GM19467 (cell line): ENCODE measurements around the gene ALOX12.
"Not testable (repeated sequence)": the region's sequence is repeated elsewhere in the genome, so short reads cannot be mapped to it uniquely, and the experiment has no call there.

Experiments
- ATAC-seq: cut with Tn5 transposase; IDR thresholded peaks from one replicate; pipeline ENCODE4 v1.9.1; 2021; ENCODE audit warnings: mild to moderate bottlenecking, moderate library complexity; ENCODE audit not compliant: unreplicated experiment

ALOX12 gene, protein sequence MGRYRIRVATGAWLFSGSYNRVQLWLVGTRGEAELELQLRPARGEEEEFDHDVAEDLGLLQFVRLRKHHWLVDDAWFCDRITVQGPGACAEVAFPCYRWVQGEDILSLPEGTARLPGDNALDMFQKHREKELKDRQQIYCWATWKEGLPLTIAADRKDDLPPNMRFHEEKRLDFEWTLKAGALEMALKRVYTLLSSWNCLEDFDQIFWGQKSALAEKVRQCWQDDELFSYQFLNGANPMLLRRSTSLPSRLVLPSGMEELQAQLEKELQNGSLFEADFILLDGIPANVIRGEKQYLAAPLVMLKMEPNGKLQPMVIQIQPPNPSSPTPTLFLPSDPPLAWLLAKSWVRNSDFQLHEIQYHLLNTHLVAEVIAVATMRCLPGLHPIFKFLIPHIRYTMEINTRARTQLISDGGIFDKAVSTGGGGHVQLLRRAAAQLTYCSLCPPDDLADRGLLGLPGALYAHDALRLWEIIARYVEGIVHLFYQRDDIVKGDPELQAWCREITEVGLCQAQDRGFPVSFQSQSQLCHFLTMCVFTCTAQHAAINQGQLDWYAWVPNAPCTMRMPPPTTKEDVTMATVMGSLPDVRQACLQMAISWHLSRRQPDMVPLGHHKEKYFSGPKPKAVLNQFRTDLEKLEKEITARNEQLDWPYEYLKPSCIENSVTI

GRCh38 chr17:6995500-6996255 is at the start of gene ALOX12:
ALOX12 (plus strand) TSS chr17:6996049; CDS start chr17:6996118, 69 bp downstream.
- no peak for ATAC-seq

DNA sequence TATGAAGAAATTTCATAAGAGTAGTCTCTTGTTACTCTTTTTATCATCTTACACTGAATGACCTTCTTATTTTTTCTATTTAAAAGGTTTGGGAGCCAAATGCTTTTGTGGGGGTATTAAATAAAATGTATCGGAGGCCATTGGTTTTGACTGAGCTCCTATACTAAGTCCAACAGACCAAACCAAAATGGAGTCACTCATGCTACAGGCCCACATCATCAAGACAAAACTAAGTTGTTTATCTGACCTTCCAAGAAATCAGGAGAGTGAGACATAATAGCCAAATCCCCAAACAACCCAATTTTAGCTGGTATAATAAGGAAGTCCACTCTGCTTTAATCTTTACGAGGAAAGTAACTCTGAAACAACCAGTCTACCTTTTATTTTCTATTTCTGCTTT is 48.1 kb upstream of the ALOX12 start:
- no peak for ATAC-seq

DNA sequence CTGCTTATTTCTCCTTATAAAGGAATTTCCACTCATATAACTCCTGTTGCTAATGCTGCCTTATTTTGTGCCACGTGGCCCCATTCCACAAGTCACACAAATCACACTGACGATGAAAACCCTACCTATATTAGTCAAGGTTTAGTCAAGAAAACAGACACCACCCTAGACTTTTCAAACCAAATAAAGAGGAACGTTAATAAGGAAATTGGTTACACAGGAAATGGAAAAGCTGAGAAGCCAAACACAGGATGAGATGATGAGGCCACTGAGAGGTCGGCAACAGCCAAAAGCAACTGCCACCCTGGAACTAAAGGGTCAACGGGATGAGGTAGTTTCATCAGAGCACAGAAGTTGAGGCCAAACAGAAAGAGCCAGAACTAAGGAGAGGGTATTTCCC is 47.3 kb upstream of the ALOX12 start:
- ATAC-seq, result no peak

GRCh38 chr17:6948976-6949375 is 46.9 kb upstream of the ALOX12 start:
- ATAC-seq, result no peak

DNA sequence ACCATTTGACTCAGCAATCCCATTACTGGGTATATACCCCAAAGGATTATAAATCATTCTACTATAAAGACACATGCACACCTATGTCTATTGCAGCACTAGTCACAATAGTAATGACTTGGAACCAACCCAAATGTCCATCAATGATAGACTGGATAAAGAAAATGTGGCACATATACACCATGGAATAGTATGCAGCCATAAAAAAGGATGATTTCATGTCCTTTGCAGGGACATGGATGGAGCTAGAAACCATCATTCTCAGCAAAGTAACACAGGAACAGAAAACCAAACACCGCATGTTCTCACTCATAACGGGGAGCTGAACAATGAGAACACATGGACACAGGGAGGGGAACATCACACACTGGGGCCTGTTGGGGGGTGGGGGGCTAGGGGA is 44.9 kb upstream of the ALOX12 start:
- not testable (repeated sequence) for ATAC-seq

GRCh38 chr17:6953689-6954088 is 42.2 kb upstream of the ALOX12 start:
- no peak for ATAC-seq

- ATAC-seq, result no peak
Observed at GRCh38 chr17:6959700-6960099, 36.1 kb upstream of the ALOX12 start.

- ATAC-seq, result no peak
Observed at GRCh38 chr17:6969323-6969726, 26.5 kb upstream of the ALOX12 start.

GRCh38 chr17:6970992-6971391 is 24.9 kb upstream of the ALOX12 start:
- no peak for ATAC-seq

GRCh38 chr17:6979440-6979839 is 16.4 kb upstream of the ALOX12 start:
- not testable (repeated sequence) for ATAC-seq

- ATAC-seq, result no peak
Observed at GRCh38 chr17:6981426-6981825, 14.4 kb upstream of the ALOX12 start.

DNA sequence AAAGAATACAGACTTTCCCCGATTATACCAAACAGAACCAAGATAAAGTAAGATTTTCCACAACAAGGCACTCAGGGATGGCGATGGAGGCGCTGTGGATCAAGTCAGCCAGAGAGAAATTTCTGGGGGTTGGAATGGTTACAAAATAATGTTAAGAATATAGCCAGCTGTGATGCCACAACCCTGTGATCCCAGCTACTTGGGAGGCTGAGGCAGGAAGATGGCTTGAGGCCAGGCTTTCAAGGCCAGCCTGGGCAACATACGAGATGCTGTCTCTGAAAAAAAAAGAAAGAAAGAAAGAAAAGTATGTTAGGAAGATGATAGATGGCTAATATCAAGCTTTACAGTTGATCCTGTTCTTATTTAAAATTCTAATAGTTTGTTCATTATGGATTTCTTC is 10.6 kb upstream of the ALOX12 start:
- ATAC-seq, result no peak

DNA sequence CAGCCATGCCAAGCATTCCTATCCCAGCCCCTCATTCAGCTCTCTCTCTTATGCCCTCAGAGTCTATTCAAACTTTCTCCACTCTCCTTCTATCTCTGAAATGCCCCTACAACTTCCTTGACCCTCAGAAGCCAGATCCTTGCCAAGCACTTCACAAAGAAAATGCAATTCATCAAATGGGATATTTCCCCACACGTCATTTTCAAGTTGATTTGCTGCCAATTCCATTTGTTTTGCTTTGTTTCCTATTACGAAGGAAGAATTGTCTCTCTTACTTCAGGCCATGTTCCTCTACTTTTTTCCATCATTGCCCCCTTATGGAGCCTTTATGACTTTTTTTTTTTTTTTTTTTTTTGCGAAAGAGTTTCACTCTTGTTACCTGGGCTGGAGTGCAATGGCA is 9.2 kb upstream of the ALOX12 start:
- no peak for ATAC-seq

GRCh38 chr17:6989779-6990178 is 6.1 kb upstream of the ALOX12 start:
- no peak for ATAC-seq

DNA sequence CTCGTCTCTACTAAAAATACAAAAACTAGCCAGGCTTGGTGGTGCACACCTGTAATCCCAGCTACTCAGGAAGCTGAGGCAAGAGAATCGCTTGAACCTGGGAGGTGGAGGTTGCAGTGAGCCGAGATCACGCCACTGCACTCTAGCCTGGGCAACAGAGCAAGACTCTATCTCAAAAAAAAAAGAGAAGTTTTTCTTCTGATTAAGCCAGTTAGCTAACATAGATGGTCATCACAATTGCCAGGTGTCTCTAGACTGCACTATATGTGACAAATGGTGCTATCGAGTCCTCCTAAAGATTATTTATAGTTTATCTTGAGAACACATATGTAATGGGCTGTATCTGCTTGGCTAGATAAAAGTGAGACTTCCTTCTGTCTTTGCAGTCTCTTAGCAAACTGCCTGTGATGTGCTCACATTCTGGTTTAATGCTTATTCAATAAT is 2.2 kb upstream of the ALOX12 start:
- not testable (repeated sequence) for ATAC-seq

- no peak for ATAC-seq
Observed at GRCh38 chr17:6994118-6994598, 1.7 kb upstream of the ALOX12 start.

GRCh38 chr17:6994666-6995256 is 1.1 kb upstream of the ALOX12 start:
- no peak for ATAC-seq

DNA sequence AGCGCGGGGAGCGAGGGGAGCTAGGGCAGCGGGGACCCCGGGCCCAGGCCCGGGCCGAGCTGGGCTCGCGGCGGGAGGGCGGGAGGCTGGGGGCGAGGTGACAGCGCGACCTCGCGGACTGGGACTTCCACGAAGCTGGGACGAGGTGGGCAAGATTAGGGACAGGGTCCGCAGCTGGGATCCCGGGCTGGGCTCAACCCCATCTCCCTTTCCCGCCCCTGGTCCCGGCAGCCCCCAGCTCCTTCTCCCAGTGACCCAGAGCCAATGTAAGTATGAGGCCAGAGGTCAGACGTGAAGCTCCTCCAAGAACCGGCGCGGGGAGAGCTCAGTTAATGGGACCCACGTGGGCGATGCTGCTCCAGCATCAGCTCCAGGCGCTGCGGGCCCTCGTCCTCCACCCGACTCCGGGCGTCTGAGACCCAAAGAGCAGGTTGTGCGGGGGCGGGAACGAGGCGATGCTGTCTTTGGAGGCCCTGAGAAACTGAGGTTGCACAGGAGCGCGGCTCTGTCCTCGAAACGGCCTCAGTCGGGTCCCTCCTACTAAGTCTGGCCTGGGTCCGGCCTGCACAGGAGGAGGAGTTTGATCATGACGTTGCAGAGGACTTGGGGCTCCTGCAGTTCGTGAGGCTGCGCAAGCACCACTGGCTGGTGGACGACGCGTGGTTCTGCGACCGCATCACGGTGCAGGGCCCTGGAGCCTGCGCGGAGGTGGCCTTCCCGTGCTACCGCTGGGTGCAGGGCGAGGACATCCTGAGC is 585 bp downstream of the ALOX12 start:
- ATAC-seq, result no peak

- ATAC-seq, result no peak
Observed at GRCh38 chr17:6997171-6997570, 1.3 kb downstream of the ALOX12 start.

DNA sequence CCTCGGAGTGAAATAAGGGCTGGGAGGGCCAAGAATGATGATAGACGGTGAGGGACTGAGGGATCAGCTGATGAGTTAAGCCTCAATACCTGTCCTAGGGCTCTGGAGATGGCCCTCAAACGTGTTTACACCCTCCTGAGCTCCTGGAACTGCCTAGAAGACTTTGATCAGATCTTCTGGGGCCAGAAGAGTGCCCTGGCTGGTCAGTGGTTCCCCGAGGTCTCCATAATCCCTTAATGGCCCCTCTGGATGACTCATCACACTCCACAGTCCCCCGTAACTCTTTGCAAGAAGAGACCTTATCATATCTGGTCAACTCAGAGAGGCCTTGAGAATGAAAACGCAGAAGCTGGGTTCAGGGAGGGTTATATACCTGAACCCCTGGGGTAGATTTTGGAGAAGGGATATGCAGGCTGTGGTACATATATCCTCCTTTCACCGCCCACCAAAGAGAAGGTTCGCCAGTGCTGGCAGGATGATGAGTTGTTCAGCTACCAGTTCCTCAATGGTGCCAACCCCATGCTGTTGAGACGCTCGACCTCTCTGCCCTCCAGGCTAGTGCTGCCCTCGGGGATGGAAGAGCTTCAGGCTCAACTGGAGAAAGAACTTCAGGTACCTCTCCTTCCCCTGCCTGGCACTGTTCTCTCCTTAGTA is 3.1 kb downstream of the ALOX12 start:
- ATAC-seq, result no peak
